HEK293 (cell line): ENCODE measurements around the gene TPP2.

Experiments used
- CTCF ChIA-PET: fragments of 350-600 bp; formaldehyde crosslinking; extraction: SDS; loops from one replicate; lab custom pipeline; 2021; ENCODE audit warnings: antibody characterized with exemption; lab: Yijun Ruan, JAX
- POLR2A ChIA-PET: fragments of 300-600 bp; formaldehyde crosslinking; extraction: SDS; loops from one replicate; lab custom pipeline; 2020; ENCODE audit warnings: antibody characterized with exemption, inconsistent platforms; lab: Yijun Ruan, JAX
- H3K27ac ChIP-seq: fragments of 200-500 bp; sonication (Bioruptor generic); 2 replicates; pipeline ENCODE4 v1.5.1; 2014; ENCODE audit warnings: low read depth, low read length, control low read depth, inconsistent platforms; ENCODE audit errors: extremely low read depth
- H3K36me3 ChIP-seq, 2 experiments: fragments of 200-500 bp in 1 of 2; sonication (Bioruptor generic) in 1 of 2; 1 replicate in 1 of 2; 2 replicates in 1 of 2; pipeline ENCODE4 v1.5.1; 2014 to 2017; ENCODE audit warnings: inconsistent platforms in 2 of 2, low read length in 2 of 2; ENCODE audit not compliant: control insufficient read depth in 2 of 2, insufficient read depth in 1 of 2
- H3K4me1 ChIP-seq: fragments of 200-500 bp; sonication (Bioruptor generic); 2 replicates; pipeline ENCODE4 v1.5.1; 2014; ENCODE audit warnings: mild to moderate bottlenecking, low read length, inconsistent platforms; ENCODE audit not compliant: control insufficient read depth, insufficient read depth
- H3K4me3 ChIP-seq: 2 replicates; pipeline ENCODE4 v1.5.1; 2011; ENCODE audit warnings: low read depth, mild to moderate bottlenecking, control low read depth, low read length, moderate library complexity
- H3K9me3 ChIP-seq: fragments of 200-500 bp; sonication (Bioruptor generic); 2 replicates; pipeline ENCODE4 v1.5.1; 2014; ENCODE audit warnings: low read depth, low read length, inconsistent platforms; ENCODE audit not compliant: control insufficient read depth, insufficient read depth
- BCL6B ChIP-seq: fragments of 450-650 bp; formaldehyde crosslinking; IDR thresholded peaks from 2 replicates; pipeline ENCODE4 v1.5.1; 2017; ENCODE audit warnings: missing biosample characterization, missing genetic modification characterization
- EGR2 ChIP-seq: fragments of 450-650 bp; formaldehyde crosslinking; IDR thresholded peaks from 2 replicates; pipeline ENCODE4 v1.5.1; 2016; ENCODE audit warnings: low read depth, missing biosample characterization, missing genetic modification characterization
- GLIS2 ChIP-seq: fragments of 450-650 bp; formaldehyde crosslinking; IDR thresholded peaks from 2 replicates; pipeline ENCODE4 v1.5.1; 2016; ENCODE audit warnings: missing biosample characterization, missing genetic modification characterization
- HOXC10 ChIP-seq: sonication (generic); formaldehyde crosslinking; IDR thresholded peaks from 2 replicates; pipeline ENCODE4 v1.8.1; 2023; ENCODE audit warnings: mild to moderate bottlenecking, missing genetic modification reagents
- OSR2 ChIP-seq: fragments of 450-650 bp; formaldehyde crosslinking; IDR thresholded peaks from 2 replicates; pipeline ENCODE4 v1.5.1; 2016; ENCODE audit warnings: missing biosample characterization, missing genetic modification characterization
- SCRT1 ChIP-seq: fragments of 450-650 bp; formaldehyde crosslinking; IDR thresholded peaks from 2 replicates; pipeline ENCODE4 v1.5.1; 2016; ENCODE audit warnings: missing biosample characterization, missing genetic modification characterization, borderline replicate concordance
- WT1 ChIP-seq: fragments of 450-650 bp; formaldehyde crosslinking; IDR thresholded peaks from 2 replicates; pipeline ENCODE4 v1.5.1; 2016; ENCODE audit warnings: missing biosample characterization, missing genetic modification characterization
- ZNF174 ChIP-seq: fragments of 450-650 bp; formaldehyde crosslinking; IDR thresholded peaks from 2 replicates; pipeline ENCODE4 v1.5.0; 2017; ENCODE audit warnings: missing biosample characterization, mild to moderate bottlenecking, missing genetic modification characterization
- ZNF239 ChIP-seq: fragments of 450-650 bp; formaldehyde crosslinking; IDR thresholded peaks from 2 replicates; pipeline ENCODE4 v1.5.1; 2016; ENCODE audit warnings: missing biosample characterization, missing genetic modification characterization
- ZNF248 ChIP-seq: fragments of 450-650 bp; formaldehyde crosslinking; IDR thresholded peaks from 2 replicates; pipeline ENCODE4 v1.5.1; 2017; ENCODE audit warnings: missing biosample characterization, missing genetic modification characterization
- ZNF26 ChIP-seq: fragments of 450-650 bp; formaldehyde crosslinking; IDR thresholded peaks from 2 replicates; pipeline ENCODE4 v1.5.1; 2016; ENCODE audit warnings: missing biosample characterization, missing genetic modification characterization
- ZNF292 ChIP-seq: fragments of 450-650 bp; formaldehyde crosslinking; IDR thresholded peaks from 2 replicates; pipeline ENCODE4 v1.5.1; 2016; ENCODE audit warnings: low read depth, missing biosample characterization, missing genetic modification characterization, borderline replicate concordance
- ZNF335 ChIP-seq: fragments of 450-650 bp; formaldehyde crosslinking; conservative IDR thresholded peaks from 2 replicates; pipeline ENCODE4 v1.5.1; 2016; ENCODE audit warnings: missing biosample characterization, missing genetic modification characterization
- ZNF354C ChIP-seq: fragments of 450-650 bp; formaldehyde crosslinking; IDR thresholded peaks from 2 replicates; pipeline ENCODE4 v1.5.1; 2016; ENCODE audit warnings: missing biosample characterization, missing genetic modification characterization, low read depth, borderline replicate concordance
- ZNF394 ChIP-seq: fragments of 450-650 bp; formaldehyde crosslinking; IDR thresholded peaks from 2 replicates; pipeline ENCODE4 v1.5.1; 2016; ENCODE audit warnings: missing biosample characterization, missing genetic modification characterization, mild to moderate bottlenecking, moderate library complexity, borderline replicate concordance
- ZNF501 ChIP-seq: fragments of 450-650 bp; formaldehyde crosslinking; IDR thresholded peaks from 2 replicates; pipeline ENCODE4 v1.5.1; 2016; ENCODE audit warnings: missing biosample characterization, missing genetic modification characterization
- ZNF544 ChIP-seq: fragments of 450-650 bp; formaldehyde crosslinking; IDR thresholded peaks from 2 replicates; pipeline ENCODE4 v1.5.0; 2017; ENCODE audit warnings: missing biosample characterization, missing genetic modification characterization
- ZNF621 ChIP-seq: fragments of 450-650 bp; formaldehyde crosslinking; IDR thresholded peaks from 2 replicates; pipeline ENCODE4 v1.5.1; 2017; ENCODE audit warnings: missing biosample characterization, missing genetic modification characterization
- ZNF658 ChIP-seq: fragments of 450-650 bp; formaldehyde crosslinking; IDR thresholded peaks from 2 replicates; pipeline ENCODE4; 2016; ENCODE audit warnings: missing biosample characterization, missing genetic modification characterization
- ZNF768 ChIP-seq: fragments of 450-650 bp; formaldehyde crosslinking; IDR thresholded peaks from 2 replicates; pipeline ENCODE4 v1.5.1; 2018; ENCODE audit warnings: missing biosample characterization, mild to moderate bottlenecking, missing genetic modification characterization
- ZXDB ChIP-seq: fragments of 450-650 bp; formaldehyde crosslinking; IDR thresholded peaks from 2 replicates; pipeline ENCODE4 v1.5.1; 2016; ENCODE audit warnings: missing biosample characterization, missing genetic modification characterization
- TF ChIP-seq, protein P1 (sequence below): fragments of 450-650 bp; formaldehyde crosslinking; IDR thresholded peaks from 2 replicates; pipeline ENCODE4 v1.5.1; 2016; ENCODE audit warnings: missing biosample characterization, missing genetic modification characterization
- TF ChIP-seq, protein P2 (sequence below): fragments of 450-650 bp; formaldehyde crosslinking; IDR thresholded peaks from 2 replicates; pipeline ENCODE4 v1.5.1; 2016; ENCODE audit warnings: missing biosample characterization, missing genetic modification characterization

TPP2 gene

GRCh38 chr13:102648046-102648445, 51.3 kb downstream of the TPP2 start:
- Histone ChIP-seq H3K4me3 (no peak overlapping the region), H3K36me3 (peaks cover 22 to 69% of the 10 kb centered on the region in 2 experiments; a peak in 2 of 3 replicates), H3K4me1 (no peaks in the 10 kb centered on the region), H3K27ac (no peak overlapping the region), H3K9me3 (no peaks in the 10 kb centered on the region)
- ChIA-PET CTCF (no interaction called here), POLR2A (no interaction called here)
- no peak for TF ChIP-seq HOXC10 (CRISPR knock-in tag)
- TF ChIP-seq ZXDB = no peak
- TF ChIP-seq ZNF621 (tag by site-specific recombination) = no peak
- TF ChIP-seq ZNF174 = no peak
- no peak for TF ChIP-seq SCRT1 (tag by site-specific recombination)
- TF ChIP-seq ZNF394 (tag by site-specific recombination) = no peak
- TF ChIP-seq, protein P1, sequence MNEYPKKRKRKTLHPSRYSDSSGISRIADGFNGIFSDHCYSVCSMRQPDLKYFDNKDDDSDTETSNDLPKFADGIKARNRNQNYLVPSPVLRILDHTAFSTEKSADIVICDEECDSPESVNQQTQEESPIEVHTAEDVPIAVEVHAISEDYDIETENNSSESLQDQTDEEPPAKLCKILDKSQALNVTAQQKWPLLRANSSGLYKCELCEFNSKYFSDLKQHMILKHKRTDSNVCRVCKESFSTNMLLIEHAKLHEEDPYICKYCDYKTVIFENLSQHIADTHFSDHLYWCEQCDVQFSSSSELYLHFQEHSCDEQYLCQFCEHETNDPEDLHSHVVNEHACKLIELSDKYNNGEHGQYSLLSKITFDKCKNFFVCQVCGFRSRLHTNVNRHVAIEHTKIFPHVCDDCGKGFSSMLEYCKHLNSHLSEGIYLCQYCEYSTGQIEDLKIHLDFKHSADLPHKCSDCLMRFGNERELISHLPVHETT (tag by site-specific recombination) = no peak
- TF ChIP-seq, protein P2, sequence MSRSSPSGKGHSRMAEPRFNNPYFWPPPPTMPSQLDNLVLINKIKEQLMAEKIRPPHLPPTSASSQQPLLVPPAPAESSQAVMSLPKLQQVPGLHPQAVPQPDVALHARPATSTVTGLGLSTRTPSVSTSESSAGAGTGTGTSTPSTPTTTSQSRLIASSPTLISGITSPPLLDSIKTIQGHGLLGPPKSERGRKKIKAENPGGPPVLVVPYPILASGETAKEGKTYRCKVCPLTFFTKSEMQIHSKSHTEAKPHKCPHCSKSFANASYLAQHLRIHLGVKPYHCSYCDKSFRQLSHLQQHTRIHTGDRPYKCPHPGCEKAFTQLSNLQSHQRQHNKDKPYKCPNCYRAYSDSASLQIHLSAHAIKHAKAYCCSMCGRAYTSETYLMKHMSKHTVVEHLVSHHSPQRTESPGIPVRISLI = no peak
- no peak for TF ChIP-seq ZNF354C
- no peak for TF ChIP-seq ZNF501 (tag by site-specific recombination)
- no peak for TF ChIP-seq ZNF248
- TF ChIP-seq OSR2 (tag by site-specific recombination) = no peak

- Histone ChIP-seq H3K36me3 (peaks cover 19 to 56% of the 10 kb centered on the region in 2 experiments; a peak in 2 of 3 replicates), H3K9me3 (no peaks in the 10 kb centered on the region), H3K27ac (no peak overlapping the region), H3K4me3 (no peak overlapping the region), H3K4me1 (no peaks in the 10 kb centered on the region)
- ChIA-PET POLR2A (no interaction called here), CTCF (interaction anchor here (0.6 kb wide), 1 partner anchor 19 kb away, joined by 3 read pairs; no protein-coding TSS in a partner anchor)
- TF ChIP-seq ZNF658 (no peak), BCL6B (tag by site-specific recombination) (no peak), ZNF544 (tag by site-specific recombination) (no peak), ZNF335 (tag by site-specific recombination) (no peak), ZNF501 (tag by site-specific recombination) (no peak), GLIS2 (tag by site-specific recombination) (no peak), EGR2 (tag by site-specific recombination) (no peak), WT1 (no peak), ZNF26 (tag by site-specific recombination) (no peak), ZNF292 (tag by site-specific recombination) (no peak), ZNF239 (tag by site-specific recombination) (no peak), ZNF768 (tag by site-specific recombination) (no peak)
These were observed 53.7 kb downstream of the TPP2 start for GRCh38 chr13:102650444-102650843.
